ENCODE measurements around the gene MBOAT7. TPM values are rescaled to one million over a fixed set of nuclear protein-coding genes. Genes with fewer than 3 reads are reported as not detected.
A peak's percentile ranks its signal among the peaks of the same experiment; 100 is the strongest.

Gene MBOAT7
- total and polyA plus RNA-seq, 8 donors = 14.1 to 1,215 (median 48.7) TPM

- intact Hi-C loops (cut with DNase I; ENCODE audit: low total_unique reads) = no loop called here
- H3K27ac ChIP-seq = no peak overlapping the region
- peaks cover 0 to 15% (median 9%) of the 10 kb centered on the region in 4 donors for H3K4me1 ChIP-seq
- H3K36me3 ChIP-seq = peaks cover 80 to 98% (median 91%) of the 10 kb centered on the region in 4 donors
- WGBS, 5 donors = 89 to 92% (median 92%) methylated on average over 25 to 28 of the region's 28 CpGs
- DNase-seq = no peak
- no peaks in the 10 kb centered on the region for H3K27me3 ChIP-seq
- TF ChIP-seq CTCF (IDR thresholded peaks at IDR 0.05) (no peak), POLR2AphosphoS5 (IDR thresholded peaks at IDR 0.05) (no peak), EP300 (IDR thresholded peaks at IDR 0.05) (no peak), POLR2A (IDR thresholded peaks at IDR 0.05) (no peak)
- no peaks in the 10 kb centered on the region for H3K9me3 ChIP-seq
- H3K4me3 ChIP-seq = no peak overlapping the region
These were observed 43.7 kb downstream of the MBOAT7 start for GRCh38 chr19:54145541-54146158.

GRCh38 chr19:54142166-54142780 lies 47.1 kb downstream of the MBOAT7 start:
- peaks cover 49 to 80% (median 65%) of the 10 kb centered on the region in 4 donors for H3K36me3 ChIP-seq
- WGBS, 5 donors = 82 to 89% (median 84%) methylated on average over 7 of the region's 7 CpGs

GRCh38 chr19:54141356-54141755 lies 48.0 kb downstream of the MBOAT7 start:
- intact Hi-C loops (cut with DNase I; ENCODE audit: low total_unique reads) = no loop called here
- 85 to 90% (median 88%) methylated on average over 3 of the region's 3 CpGs for WGBS, 5 donors
- Histone ChIP-seq H3K36me3 (peaks cover 40 to 71% (median 56%) of the 10 kb centered on the region in 4 donors), H3K4me3 (no peak overlapping the region), H3K4me1 (peaks cover 17 to 45% (median 40%) of the 10 kb centered on the region in 4 donors), H3K27ac (no peak overlapping the region), H3K9me3 (no peaks in the 10 kb centered on the region), H3K27me3 (no peaks in the 10 kb centered on the region)
- TF ChIP-seq POLR2AphosphoS5 (IDR thresholded peaks at IDR 0.05) (no peak), EP300 (IDR thresholded peaks at IDR 0.05) (no peak)
- DNase-seq = no peak

More at GRCh38 chr19:54142166-54142780, 47.1 kb downstream of the MBOAT7 start:
- intact Hi-C loops (cut with DNase I; ENCODE audit: low total_unique reads) = no loop called here
- TF ChIP-seq EP300 (IDR thresholded peaks at IDR 0.05) = no peak
- TF ChIP-seq POLR2AphosphoS5 (IDR thresholded peaks at IDR 0.05) = no peak
- TF ChIP-seq POLR2A (IDR thresholded peaks at IDR 0.05) = no peak
- no peak for TF ChIP-seq CTCF (IDR thresholded peaks at IDR 0.05)
- H3K4me1 ChIP-seq = peaks cover 17 to 41% (median 35%) of the 10 kb centered on the region in 4 donors
- H3K27ac ChIP-seq = no peak overlapping the region
- no peaks in the 10 kb centered on the region for H3K9me3 ChIP-seq
- no peak for DNase-seq
- no peaks in the 10 kb centered on the region for H3K27me3 ChIP-seq
- no peak overlapping the region for H3K4me3 ChIP-seq

- peaks cover 13 to 44% (median 29%) of the 10 kb centered on the region in 4 donors for H3K36me3 ChIP-seq
- TF ChIP-seq POLR2AphosphoS5 (IDR thresholded peaks at IDR 0.05) = no peak
- TF ChIP-seq EP300 (IDR thresholded peaks at IDR 0.05) = no peak
- DNase-seq = no peak
- H3K4me1 ChIP-seq = peaks cover 17 to 52% (median 49%) of the 10 kb centered on the region in 4 donors
- peak overlapping the region; percentile 85 to 97 (median 93) for H3K27ac ChIP-seq
- no peaks in the 10 kb centered on the region for H3K27me3 ChIP-seq
- WGBS, 5 donors = 17 to 23% (median 19%) methylated on average over 21 to 31 of the region's 31 CpGs
- intact Hi-C loops (cut with DNase I; ENCODE audit: low total_unique reads) = no loop called here
- no peaks in the 10 kb centered on the region for H3K9me3 ChIP-seq
- peak overlapping the region; percentile 71 to 100 (median 95) for H3K4me3 ChIP-seq
These were observed 50.7 kb downstream of the MBOAT7 start for GRCh38 chr19:54138489-54139256.

All from stomach (tissue), 9 donors.